ENCODE data around the gene ACAD10.

The ACAD10 gene

DNA sequence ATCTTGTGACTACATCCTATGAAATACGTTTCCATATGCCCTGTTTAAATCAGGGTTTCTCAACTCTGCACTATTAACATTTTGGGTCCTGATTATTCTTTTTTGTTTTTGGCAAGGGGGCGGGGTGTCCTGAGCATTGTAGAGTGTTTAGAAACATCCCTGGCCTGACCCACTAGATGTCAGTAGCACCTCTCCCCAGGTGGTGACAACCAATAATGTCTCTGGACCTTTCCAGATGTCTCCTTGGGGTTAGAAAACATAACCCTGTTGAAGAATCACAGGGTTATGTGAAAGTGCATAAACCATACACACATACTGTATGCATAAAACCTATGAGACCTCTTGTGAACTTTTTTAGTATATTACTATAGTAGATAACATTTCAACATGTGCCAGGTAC lies 1.4 kb downstream of the ACAD10 start:
- peak overlapping the region; percentile 94 for H3K9ac ChIP-seq (ENCODE audit: insufficient read length, low read depth)
- peak overlapping the region; percentile 93 for H3K4me3 ChIP-seq (ENCODE audit: insufficient read length, low read depth)
- no peak for DNase-seq (ENCODE audit: low read depth, low spot score)
- peaks cover 19% of the 10 kb centered on the region for H3K36me3 ChIP-seq (ENCODE audit: insufficient read depth, insufficient read length, low read length)
- H3K4me1 ChIP-seq (ENCODE audit: insufficient read depth, insufficient read length), result peaks cover 3% of the 10 kb centered on the region
- no peaks in the 10 kb centered on the region for H3K27me3 ChIP-seq (ENCODE audit: insufficient read depth, insufficient read length)
- TF ChIP-seq ZNF274 (IDR thresholded peaks at IDR 0.05; ENCODE audit: low read depth, low read length) (no peak), YY1 (IDR thresholded peaks at IDR 0.05; ENCODE audit: insufficient read depth, insufficient read length) (no peak), SUZ12 (IDR thresholded peaks at IDR 0.05; ENCODE audit: extremely low read depth, insufficient read depth, insufficient read length) (no peak)
- no peaks in the 10 kb centered on the region for H3K9me3 ChIP-seq (ENCODE audit: insufficient read depth, low read length)

DNA sequence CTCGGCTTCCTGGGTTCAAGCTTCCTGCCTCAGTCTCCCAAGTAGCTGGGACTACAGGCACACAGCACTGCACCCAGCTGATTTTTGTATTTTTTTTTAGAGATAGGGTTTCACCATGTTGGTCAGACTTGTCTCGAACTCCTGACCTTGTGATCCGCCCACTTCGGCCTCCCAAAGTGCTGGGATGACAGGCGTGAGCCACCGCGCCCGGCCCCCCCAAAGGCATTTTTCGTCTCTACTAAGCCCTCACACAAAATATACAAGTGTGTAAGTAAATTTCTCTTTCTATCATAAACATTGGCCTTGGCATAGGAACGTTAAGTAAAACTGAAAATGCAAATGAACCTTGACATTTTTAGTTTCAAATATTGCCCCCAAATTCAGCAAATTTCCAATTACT lies 2.1 kb downstream of the ACAD10 start:
- no peak for TF ChIP-seq YY1 (IDR thresholded peaks at IDR 0.05; ENCODE audit: insufficient read depth, insufficient read length)
- no peak for TF ChIP-seq SUZ12 (IDR thresholded peaks at IDR 0.05; ENCODE audit: extremely low read depth, insufficient read depth, insufficient read length)
- no peak for TF ChIP-seq ZNF274 (IDR thresholded peaks at IDR 0.05; ENCODE audit: low read depth, low read length)
- Histone ChIP-seq H3K9ac (ENCODE audit: insufficient read length, low read depth) (no peak overlapping the region), H3K9me3 (ENCODE audit: insufficient read depth, low read length) (no peaks in the 10 kb centered on the region), H3K36me3 (ENCODE audit: insufficient read depth, insufficient read length, low read length) (peaks cover 18% of the 10 kb centered on the region), H3K4me1 (ENCODE audit: insufficient read depth, insufficient read length) (peaks cover 3% of the 10 kb centered on the region), H3K27me3 (ENCODE audit: insufficient read depth, insufficient read length) (no peaks in the 10 kb centered on the region), H3K4me3 (ENCODE audit: insufficient read length, low read depth) (no peak overlapping the region)
- no peak for DNase-seq (ENCODE audit: low read depth, low spot score)

DNA sequence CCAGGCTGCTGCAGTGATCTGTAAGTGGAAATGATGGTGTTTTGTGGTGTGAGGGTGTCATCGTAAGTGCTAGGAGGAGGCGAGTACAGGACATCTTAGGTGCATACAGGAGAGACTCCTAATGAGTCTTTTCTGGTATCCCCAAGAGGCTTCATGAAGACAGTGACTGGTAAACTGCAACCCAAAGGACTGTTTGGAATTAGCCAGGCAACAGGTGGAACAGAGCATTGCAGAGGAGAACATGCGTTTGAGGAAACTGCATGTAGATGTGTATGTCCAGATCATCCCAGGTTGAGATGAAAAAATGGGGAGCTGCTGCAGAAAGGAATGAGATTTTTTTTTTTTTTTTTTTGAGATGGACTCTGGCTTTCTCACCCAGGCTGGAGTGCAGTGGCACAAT lies 5.4 kb downstream of the ACAD10 start:
- no peaks in the 10 kb centered on the region for H3K27me3 ChIP-seq (ENCODE audit: insufficient read depth, insufficient read length)
- no peak overlapping the region for H3K9ac ChIP-seq (ENCODE audit: insufficient read length, low read depth)
- no peaks in the 10 kb centered on the region for H3K9me3 ChIP-seq (ENCODE audit: insufficient read depth, low read length)
- TF ChIP-seq SUZ12 (IDR thresholded peaks at IDR 0.05; ENCODE audit: extremely low read depth, insufficient read depth, insufficient read length), result no peak
- peaks cover 41% of the 10 kb centered on the region for H3K36me3 ChIP-seq (ENCODE audit: insufficient read depth, insufficient read length, low read length)
- no peak for DNase-seq (ENCODE audit: low read depth, low spot score)
- H3K4me1 ChIP-seq (ENCODE audit: insufficient read depth, insufficient read length), result peaks cover 3% of the 10 kb centered on the region
- no peak overlapping the region for H3K4me3 ChIP-seq (ENCODE audit: insufficient read length, low read depth)

DNA sequence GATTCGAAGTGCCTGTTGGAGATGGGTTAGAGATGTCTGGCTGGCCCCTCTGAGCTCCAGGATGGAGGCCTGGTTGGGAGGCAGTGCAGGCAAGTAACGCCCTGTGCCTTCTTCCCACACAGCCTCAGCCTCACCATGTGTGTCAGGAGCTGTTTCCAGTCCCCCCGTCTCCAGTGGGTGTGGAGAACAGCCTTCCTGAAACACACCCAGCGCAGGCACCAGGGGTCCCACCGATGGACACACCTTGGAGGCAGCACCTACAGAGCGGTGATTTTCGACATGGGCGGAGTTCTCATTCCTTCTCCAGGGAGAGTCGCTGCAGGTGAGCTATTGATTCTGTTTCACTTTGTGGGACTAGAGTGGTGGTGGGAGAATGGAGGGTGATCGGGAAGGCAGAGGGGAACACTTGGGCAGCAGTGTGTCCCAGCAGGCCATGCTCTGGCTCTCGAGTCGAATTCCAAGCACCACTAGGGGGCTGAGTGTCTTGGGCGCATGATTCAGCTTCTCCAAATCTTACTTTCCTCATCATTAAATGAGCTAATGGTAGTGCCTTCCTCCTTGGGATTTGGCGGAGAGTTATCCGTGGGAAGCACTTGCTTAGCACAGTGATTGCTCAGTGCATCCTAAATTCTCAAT lies 6.8 kb downstream of the ACAD10 start:
- no peaks in the 10 kb centered on the region for H3K9me3 ChIP-seq (ENCODE audit: insufficient read depth, low read length)
- H3K36me3 ChIP-seq (ENCODE audit: insufficient read depth, insufficient read length, low read length), result peaks cover 44% of the 10 kb centered on the region
- no peak for DNase-seq (ENCODE audit: low read depth, low spot score)
- no peak overlapping the region for H3K4me3 ChIP-seq (ENCODE audit: insufficient read length, low read depth)
- H3K9ac ChIP-seq (ENCODE audit: insufficient read length, low read depth), result no peak overlapping the region
- no peak for TF ChIP-seq YY1 (IDR thresholded peaks at IDR 0.05; ENCODE audit: insufficient read depth, insufficient read length)
- no peak for TF ChIP-seq ZNF274 (IDR thresholded peaks at IDR 0.05; ENCODE audit: low read depth, low read length)
- no peak for TF ChIP-seq SUZ12 (IDR thresholded peaks at IDR 0.05; ENCODE audit: extremely low read depth, insufficient read depth, insufficient read length)
- no peaks in the 10 kb centered on the region for H3K4me1 ChIP-seq (ENCODE audit: insufficient read depth, insufficient read length)
- no peaks in the 10 kb centered on the region for H3K27me3 ChIP-seq (ENCODE audit: insufficient read depth, insufficient read length)

DNA sequence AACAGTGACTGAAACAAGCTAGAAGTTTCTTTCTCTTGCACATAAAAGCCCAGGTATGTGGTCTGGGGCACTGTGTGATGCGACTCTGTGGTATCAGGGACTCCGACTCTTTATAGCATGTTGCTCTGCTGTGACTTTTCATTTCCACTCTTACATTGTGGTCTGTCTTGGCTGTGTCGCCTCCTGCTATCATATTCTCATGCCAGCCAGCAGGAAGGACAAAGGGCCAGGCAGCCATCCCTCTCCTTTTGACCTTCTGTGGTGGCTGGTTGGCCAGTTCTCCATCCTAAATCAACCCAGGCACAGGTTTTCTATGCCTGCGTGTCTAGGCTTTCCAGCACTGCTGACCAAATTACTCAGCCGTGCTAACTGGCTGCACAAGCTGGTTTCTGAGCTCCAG lies 8.0 kb downstream of the ACAD10 start:
- Histone ChIP-seq H3K36me3 (ENCODE audit: insufficient read depth, insufficient read length, low read length) (peaks cover 47% of the 10 kb centered on the region), H3K4me3 (ENCODE audit: insufficient read length, low read depth) (no peak overlapping the region), H3K9ac (ENCODE audit: insufficient read length, low read depth) (no peak overlapping the region), H3K27me3 (ENCODE audit: insufficient read depth, insufficient read length) (no peaks in the 10 kb centered on the region), H3K9me3 (ENCODE audit: insufficient read depth, low read length) (no peaks in the 10 kb centered on the region), H3K4me1 (ENCODE audit: insufficient read depth, insufficient read length) (no peaks in the 10 kb centered on the region)
- TF ChIP-seq SUZ12 (IDR thresholded peaks at IDR 0.05; ENCODE audit: extremely low read depth, insufficient read depth, insufficient read length) (no peak), ZNF274 (IDR thresholded peaks at IDR 0.05; ENCODE audit: low read depth, low read length) (no peak), YY1 (IDR thresholded peaks at IDR 0.05; ENCODE audit: insufficient read depth, insufficient read length) (no peak)
- no peak for DNase-seq (ENCODE audit: low read depth, low spot score)

DNA sequence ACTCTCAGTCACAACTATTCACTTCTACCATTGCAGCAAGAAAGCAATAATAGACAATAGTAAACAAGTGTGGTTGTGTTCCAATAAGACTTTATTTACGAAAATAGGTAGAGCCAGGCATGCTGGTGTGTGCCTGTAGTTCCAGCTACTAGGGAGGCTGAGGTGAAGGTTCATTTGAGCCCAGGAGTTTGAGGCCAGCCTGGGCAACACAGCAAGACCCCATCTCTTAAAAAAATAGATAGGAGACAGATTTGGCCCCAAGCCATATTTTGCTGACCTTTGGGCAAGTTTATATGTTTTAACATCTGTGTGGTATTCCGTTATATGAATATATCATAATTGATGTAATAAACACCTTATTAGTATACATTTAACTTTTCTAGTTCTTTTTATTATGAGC lies 14.1 kb downstream of the ACAD10 start:
- TF ChIP-seq YY1 (IDR thresholded peaks at IDR 0.05; ENCODE audit: insufficient read depth, insufficient read length), result no peak
- TF ChIP-seq ZNF274 (IDR thresholded peaks at IDR 0.05; ENCODE audit: low read depth, low read length), result no peak
- no peak for TF ChIP-seq SUZ12 (IDR thresholded peaks at IDR 0.05; ENCODE audit: extremely low read depth, insufficient read depth, insufficient read length)
- Histone ChIP-seq H3K36me3 (ENCODE audit: insufficient read depth, insufficient read length, low read length) (peaks cover 52% of the 10 kb centered on the region), H3K27me3 (ENCODE audit: insufficient read depth, insufficient read length) (no peaks in the 10 kb centered on the region), H3K4me1 (ENCODE audit: insufficient read depth, insufficient read length) (no peaks in the 10 kb centered on the region), H3K9me3 (ENCODE audit: insufficient read depth, low read length) (no peaks in the 10 kb centered on the region), H3K4me3 (ENCODE audit: insufficient read length, low read depth) (no peak overlapping the region), H3K9ac (ENCODE audit: insufficient read length, low read depth) (no peak overlapping the region)
- no peak for DNase-seq (ENCODE audit: low read depth, low spot score)

DNA sequence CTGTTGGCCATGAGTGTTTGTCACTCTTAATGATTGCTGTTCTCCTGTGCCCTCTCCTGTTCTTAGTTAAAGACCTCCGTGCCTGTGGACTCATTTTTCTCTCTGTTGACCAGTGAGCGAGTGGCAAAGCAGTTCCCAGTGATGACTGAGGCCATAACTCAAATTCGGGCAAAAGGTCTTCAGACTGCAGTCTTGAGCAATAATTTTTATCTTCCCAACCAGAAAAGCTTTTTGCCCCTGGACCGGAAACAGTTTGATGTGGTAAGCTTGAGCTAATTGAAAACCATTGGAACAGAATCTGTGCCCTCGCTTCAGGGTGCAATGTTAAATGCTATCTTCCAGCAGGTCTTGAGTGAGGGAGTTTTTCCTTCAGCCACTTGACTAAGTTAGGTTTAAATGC lies 19.8 kb downstream of the ACAD10 start:
- Histone ChIP-seq H3K9me3 (ENCODE audit: insufficient read depth, low read length) (no peaks in the 10 kb centered on the region), H3K4me3 (ENCODE audit: insufficient read length, low read depth) (no peak overlapping the region), H3K27me3 (ENCODE audit: insufficient read depth, insufficient read length) (no peaks in the 10 kb centered on the region), H3K4me1 (ENCODE audit: insufficient read depth, insufficient read length) (no peaks in the 10 kb centered on the region), H3K9ac (ENCODE audit: insufficient read length, low read depth) (no peak overlapping the region), H3K36me3 (ENCODE audit: insufficient read depth, insufficient read length, low read length) (peaks cover 63% of the 10 kb centered on the region)
- DNase-seq (ENCODE audit: low read depth, low spot score), result no peak
- no peak for TF ChIP-seq ZNF274 (IDR thresholded peaks at IDR 0.05; ENCODE audit: low read depth, low read length)
- TF ChIP-seq SUZ12 (IDR thresholded peaks at IDR 0.05; ENCODE audit: extremely low read depth, insufficient read depth, insufficient read length), result no peak
- no peak for TF ChIP-seq YY1 (IDR thresholded peaks at IDR 0.05; ENCODE audit: insufficient read depth, insufficient read length)
